PFSK-1 (cell line): ENCODE measurements around the gene SLC27A4.
A peak's percentile ranks its signal among the peaks of the same experiment; 100 is the strongest.

Experiments
- FOXP2 ChIP-seq: optimal IDR thresholded peaks from 2 replicates; pipeline ENCODE3; 2011; ENCODE audit warnings: borderline replicate concordance, control low read depth, inconsistent platforms; ENCODE audit not compliant: insufficient read depth; ENCODE audit errors: extremely low read length, extremely low read depth
- POLR2AphosphoS5 ChIP-seq: IDR thresholded peaks from 2 replicates; pipeline ENCODE4 v1.6.1; 2012; ENCODE audit warnings: low read depth, mild to moderate bottlenecking, control low read depth, low read length, moderate library complexity
- SIN3A ChIP-seq: IDR thresholded peaks from 2 replicates; pipeline ENCODE4 v1.6.1; 2012; ENCODE audit warnings: mild to moderate bottlenecking, low read length, moderate library complexity, borderline replicate concordance; ENCODE audit not compliant: insufficient read depth
- TAF1 ChIP-seq: IDR thresholded peaks from 2 replicates; pipeline ENCODE4 v1.6.1; 2012; ENCODE audit warnings: low read length, control low read depth, borderline replicate concordance; ENCODE audit not compliant: insufficient read depth
- TF ChIP-seq, protein P1 (sequence below), 2 experiments: IDR thresholded peaks; 2 replicates each; pipeline versions ENCODE4 v1.6.1 to v1.8.0; 2011 to 2012; ENCODE audit warnings: low read depth in 2 of 2, low read length in 2 of 2, control low read depth in 1 of 2, inconsistent platforms in 1 of 2, mild to moderate bottlenecking in 1 of 2, moderate library complexity in 1 of 2; ENCODE audit not compliant: insufficient read depth in 1 of 2

SLC27A4 gene

DNA sequence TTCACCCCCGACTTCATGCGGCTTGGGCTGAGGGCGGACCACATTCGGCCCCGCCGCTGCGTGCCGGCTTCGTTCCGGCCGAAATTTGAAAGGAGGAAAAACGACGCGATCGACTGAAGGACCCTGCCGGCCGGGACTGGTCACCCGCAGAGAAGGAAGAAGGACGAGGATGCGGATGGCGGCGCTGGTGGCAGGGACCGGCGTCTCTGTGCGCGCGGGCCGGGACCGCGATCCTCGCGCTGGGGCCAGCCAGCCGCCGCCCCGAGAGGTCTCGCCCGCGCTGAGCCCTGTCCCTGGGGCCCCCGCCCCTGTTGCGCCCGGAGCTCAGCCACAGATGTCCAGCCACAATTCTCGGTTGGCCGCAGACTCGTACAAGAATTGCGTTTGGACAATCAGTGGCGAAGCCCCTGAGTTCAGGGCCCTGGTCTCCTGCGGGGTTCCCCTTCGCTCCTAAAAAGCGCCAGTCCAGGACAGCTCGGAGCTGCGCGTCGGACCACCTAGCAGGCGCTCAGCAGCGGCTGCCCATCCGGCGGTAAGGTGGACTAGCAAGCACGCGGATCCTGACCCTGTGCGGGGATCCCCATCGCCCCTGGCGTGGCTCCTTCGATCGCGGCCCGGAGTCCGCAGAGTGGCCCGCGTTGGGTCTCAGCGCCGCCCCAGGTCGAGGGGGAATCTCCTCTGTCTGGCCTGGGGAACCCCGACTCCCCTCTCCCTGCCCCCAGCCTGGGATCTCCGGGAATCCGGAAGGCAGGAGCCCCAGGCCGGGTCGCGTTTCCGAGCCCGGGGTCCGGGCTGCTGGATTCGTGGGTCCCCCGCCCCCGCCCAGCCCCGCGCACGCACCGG is 52.2 kb downstream of the SLC27A4 start:
- TF ChIP-seq FOXP2: no peak
- no peak for TF ChIP-seq POLR2AphosphoS5
- TF ChIP-seq SIN3A: no peak
- TF ChIP-seq, protein P1, sequence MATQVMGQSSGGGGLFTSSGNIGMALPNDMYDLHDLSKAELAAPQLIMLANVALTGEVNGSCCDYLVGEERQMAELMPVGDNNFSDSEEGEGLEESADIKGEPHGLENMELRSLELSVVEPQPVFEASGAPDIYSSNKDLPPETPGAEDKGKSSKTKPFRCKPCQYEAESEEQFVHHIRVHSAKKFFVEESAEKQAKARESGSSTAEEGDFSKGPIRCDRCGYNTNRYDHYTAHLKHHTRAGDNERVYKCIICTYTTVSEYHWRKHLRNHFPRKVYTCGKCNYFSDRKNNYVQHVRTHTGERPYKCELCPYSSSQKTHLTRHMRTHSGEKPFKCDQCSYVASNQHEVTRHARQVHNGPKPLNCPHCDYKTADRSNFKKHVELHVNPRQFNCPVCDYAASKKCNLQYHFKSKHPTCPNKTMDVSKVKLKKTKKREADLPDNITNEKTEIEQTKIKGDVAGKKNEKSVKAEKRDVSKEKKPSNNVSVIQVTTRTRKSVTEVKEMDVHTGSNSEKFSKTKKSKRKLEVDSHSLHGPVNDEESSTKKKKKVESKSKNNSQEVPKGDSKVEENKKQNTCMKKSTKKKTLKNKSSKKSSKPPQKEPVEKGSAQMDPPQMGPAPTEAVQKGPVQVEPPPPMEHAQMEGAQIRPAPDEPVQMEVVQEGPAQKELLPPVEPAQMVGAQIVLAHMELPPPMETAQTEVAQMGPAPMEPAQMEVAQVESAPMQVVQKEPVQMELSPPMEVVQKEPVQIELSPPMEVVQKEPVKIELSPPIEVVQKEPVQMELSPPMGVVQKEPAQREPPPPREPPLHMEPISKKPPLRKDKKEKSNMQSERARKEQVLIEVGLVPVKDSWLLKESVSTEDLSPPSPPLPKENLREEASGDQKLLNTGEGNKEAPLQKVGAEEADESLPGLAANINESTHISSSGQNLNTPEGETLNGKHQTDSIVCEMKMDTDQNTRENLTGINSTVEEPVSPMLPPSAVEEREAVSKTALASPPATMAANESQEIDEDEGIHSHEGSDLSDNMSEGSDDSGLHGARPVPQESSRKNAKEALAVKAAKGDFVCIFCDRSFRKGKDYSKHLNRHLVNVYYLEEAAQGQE (IDR thresholded peaks at IDR 0.05; ENCODE audit: insufficient read depth in 1 of 2, low read depth in 2 of 2, low read length in 2 of 2): no peak
- no peak for TF ChIP-seq TAF1

DNA sequence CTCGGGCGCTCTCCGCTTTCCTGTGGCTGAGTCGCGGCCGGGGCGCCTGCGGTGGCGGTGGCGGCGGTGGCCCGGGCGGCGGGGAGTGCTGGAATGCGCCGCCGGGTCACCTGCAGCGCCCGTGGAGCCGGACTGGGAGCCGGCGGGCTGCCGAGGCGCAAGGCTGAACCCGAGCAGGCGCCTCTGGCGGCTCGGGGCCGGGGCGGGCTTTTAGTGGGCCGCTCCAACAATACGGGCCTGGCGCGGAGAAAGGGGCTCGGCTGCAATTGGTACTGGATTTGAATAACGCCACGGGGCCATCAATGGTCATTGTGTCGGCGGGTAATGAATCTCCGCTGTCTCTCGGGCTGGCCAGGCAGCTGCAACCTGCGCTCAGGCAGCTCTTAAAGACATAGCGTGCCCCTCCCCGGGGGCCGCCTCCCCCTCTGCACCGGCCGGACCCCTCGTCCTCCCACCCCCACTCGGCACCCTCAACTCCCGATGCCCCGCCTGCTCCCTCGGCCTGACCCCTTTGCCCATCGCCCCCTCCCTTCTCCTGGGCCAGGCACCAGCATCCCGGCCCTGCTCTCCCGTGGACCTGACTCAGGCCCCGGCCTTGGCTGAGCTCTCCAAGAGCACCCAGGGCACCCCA is 52.9 kb downstream of the SLC27A4 start:
- TF ChIP-seq TAF1: no peak
- no peak for TF ChIP-seq POLR2AphosphoS5
- no peak for TF ChIP-seq FOXP2
- no peak for TF ChIP-seq SIN3A
- TF ChIP-seq, protein P1 (IDR thresholded peaks at IDR 0.05; ENCODE audit: insufficient read depth in 1 of 2, low read depth in 2 of 2, low read length in 2 of 2): no peak

DNA sequence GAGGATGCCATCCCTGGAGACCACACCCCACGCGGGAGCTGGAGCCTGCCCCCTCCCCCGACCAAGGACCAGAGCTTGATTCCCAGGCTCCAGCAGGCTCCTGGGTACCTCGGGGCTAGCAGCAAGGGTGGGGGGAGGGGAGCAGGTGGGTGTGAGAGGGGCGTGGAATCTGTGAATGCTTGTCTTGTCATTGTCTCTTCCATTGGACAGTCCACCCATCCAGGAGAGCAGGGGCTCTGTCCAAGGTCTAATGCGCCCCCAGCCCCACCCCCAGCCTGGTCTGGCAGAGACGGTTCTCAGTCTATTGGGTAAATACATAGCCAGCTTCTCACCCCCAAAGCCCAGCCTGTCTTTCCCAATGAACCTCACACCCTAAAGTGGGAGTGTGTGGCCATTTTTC is 53.6 kb downstream of the SLC27A4 start:
- no peak for TF ChIP-seq POLR2AphosphoS5
- TF ChIP-seq, protein P1 (IDR thresholded peaks at IDR 0.05; ENCODE audit: insufficient read depth in 1 of 2, low read depth in 2 of 2, low read length in 2 of 2): 0 out of 4 replicates have a peak, but pooled peaks of 1 of the 2 experiments have one; percentile 20
- TF ChIP-seq FOXP2: no peak

DNA sequence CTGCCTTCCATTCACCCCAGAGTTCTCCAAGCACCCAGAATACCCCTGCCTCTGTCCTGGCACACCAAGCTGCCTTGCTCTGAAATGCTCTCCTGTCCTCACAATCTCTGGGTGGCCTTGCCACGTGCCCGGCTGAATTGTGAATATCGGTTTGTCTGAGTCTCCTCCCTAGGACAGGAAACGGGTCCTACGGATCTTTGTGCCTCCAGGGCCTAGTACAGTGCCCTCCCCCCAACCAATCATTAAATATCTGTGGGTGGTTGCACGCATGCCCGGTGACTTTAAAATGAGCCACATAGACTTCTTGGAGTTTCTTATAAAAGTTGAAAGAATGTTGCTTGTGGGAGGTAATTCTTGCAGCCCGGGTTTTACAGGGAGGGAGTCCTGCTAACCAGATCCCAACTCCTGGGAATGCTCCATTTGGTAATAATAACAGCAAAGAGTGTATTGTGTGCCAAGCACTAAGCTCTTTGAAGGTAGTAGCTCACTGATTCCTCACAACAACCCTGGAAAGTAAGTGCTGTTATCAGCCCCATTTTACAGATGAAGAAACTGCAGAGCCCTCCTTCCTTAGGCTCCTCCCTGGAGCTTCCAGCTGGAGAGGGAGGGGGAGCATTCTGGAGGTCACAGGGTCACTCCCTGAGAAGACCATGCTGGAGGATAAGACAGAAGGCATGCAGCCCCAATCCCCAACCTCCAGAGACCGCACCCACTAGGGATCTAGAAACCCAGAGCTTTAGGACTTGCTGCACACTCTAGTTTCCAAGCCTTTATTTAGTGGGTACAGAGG is 54.2 kb downstream of the SLC27A4 start:
- TF ChIP-seq, protein P1 (IDR thresholded peaks at IDR 0.05; ENCODE audit: insufficient read depth in 1 of 2, low read depth in 2 of 2, low read length in 2 of 2): no peak
- TF ChIP-seq POLR2AphosphoS5: no peak
- TF ChIP-seq SIN3A: no peak
- TF ChIP-seq FOXP2: no peak
- no peak for TF ChIP-seq TAF1
